SK-N-DZ (cell line): Measurements from ENCODE around the gene KLRC1.
"Not testable (repeated sequence)": the region's sequence is repeated elsewhere in the genome, so short reads cannot be mapped to it uniquely, and the experiment has no call there.

Experiments
- DNase-seq: peaks from one replicate; pipeline ENCODE4 v3.0.0-alpha.2; 2015; ENCODE audit warnings: low spot score

The KLRC1 gene

DNA sequence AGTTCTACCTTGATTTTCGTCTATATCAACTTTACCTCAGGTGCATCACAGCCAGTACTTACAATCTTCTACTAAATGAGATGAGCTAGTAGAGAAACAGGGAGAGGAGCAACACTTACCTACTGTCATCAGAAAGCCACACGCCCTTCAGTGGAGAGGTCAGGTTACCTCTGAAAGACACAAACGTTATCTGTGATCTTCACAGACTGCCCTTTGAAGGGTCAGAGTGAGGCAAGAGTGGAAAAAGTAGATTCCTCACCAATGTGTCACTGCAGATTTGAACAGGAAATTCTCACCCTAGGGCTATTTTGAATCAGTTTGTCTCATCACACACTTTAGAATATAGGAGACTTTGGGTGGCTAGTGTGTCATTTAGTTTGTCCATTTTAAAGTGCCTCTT lies 31.0 kb downstream of the KLRC1 start:
- not testable (repeated sequence) for DNase-seq

DNA sequence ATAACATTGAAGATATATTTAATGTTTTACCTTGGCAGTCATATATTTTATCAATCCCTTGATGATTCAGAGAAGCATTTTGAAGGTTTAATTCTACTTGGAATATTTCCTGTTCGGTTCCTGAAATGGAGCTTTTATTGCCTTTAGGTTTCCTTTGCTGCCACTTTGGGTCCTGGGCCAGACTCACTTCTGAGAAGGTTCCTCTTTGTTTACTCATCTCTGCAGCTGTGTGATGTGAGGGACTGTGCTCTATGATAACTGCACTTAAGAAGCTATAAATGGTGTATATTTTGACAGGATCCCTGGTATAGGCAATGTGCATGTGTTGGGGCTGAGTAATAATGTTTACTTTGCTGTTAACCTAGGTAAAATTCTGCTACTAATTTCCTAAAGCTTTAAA lies 32.8 kb downstream of the KLRC1 start, which contains the start of gene KLRC3:
Gene KLRC3, minus strand, starts transcription at position 262 of the 400 bp plus-strand sequence. Its CDS starts 45 bp downstream, at position 217.
- DNase-seq, result not testable (repeated sequence)

DNA sequence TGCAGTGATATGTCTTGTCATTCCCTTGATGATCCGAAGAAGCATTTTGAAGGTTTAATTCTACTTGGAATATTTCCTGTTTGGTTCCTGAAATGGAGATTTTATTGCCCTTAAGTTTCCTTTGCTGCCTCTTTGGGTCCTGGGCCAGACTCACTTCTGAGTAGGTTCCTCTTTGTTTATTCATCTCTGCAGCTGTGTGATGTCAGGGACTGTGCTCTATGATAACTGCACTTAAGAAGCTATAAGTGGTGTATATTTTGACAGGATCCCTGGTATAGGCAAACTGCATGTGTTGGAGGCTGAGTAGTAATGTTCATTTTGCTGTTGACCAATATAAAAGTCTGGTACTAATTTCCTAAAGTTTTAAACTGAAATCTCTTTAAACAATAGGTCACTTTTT lies 43.8 kb downstream of the KLRC1 start, which contains the start of gene KLRC4:
Gene KLRC4, minus strand, starts transcription at position 366 of the 400 bp plus-strand sequence. Its CDS starts 182 bp downstream, at position 184.
- DNase-seq, result no peak

DNA sequence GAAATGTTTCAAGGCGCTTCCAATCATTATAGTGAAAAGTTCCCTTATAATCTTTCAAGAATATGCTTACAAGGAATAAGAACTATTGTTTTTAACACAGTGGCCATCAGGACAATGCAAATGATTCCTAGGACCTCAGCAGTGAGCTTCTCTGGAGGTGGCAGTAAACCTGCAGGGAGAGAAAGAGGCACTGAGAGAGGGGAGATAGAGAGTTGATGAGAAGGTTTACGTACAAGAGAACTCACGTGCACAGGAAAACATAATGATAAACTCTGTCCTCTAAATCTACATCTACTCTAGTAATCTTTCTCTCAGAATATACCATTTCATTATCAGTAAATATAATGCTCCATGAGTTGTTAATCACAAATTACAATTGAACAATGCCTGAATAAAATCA lies 44.3 kb downstream of the KLRC1 start:
- DNase-seq, result no peak

DNA sequence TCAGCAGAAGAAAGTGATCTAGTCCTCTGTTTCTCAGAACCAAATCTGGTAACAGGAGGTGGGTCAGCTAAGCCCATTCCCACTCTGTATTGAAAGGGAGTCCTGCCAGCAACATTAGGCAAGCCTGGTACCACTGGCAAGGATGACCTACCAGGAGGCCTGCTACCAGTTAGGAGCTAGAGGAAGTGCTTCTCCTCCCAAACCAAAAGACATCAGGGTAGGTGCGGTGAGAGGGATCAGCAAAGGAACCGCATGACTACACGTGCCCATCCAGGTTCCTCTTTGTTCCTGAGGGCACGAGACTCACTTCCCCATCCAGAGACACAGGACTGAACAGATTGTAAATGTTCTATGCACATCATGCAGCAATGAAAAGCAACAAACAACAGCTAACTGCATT lies 46.5 kb downstream of the KLRC1 start:
- DNase-seq, result no peak

DNA sequence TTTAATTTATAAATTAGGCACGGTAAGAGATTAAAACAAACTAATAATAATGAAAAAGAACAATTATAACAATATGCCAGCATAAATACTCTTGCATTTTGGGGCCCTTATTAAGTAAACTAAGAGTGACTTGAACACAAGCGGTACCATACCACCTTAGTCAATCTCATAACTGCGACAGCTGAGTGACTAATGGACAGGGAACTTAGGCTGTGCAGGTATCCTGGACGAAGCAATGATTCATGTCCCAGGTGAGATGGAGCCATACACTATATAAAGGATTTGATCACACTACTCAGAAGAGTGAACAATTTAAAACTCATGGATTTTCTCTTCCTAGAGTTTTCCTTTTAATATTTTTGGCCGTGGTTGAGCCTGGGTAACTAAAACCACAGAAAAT lies 47.9 kb downstream of the KLRC1 start:
- DNase-seq, result no peak

DNA sequence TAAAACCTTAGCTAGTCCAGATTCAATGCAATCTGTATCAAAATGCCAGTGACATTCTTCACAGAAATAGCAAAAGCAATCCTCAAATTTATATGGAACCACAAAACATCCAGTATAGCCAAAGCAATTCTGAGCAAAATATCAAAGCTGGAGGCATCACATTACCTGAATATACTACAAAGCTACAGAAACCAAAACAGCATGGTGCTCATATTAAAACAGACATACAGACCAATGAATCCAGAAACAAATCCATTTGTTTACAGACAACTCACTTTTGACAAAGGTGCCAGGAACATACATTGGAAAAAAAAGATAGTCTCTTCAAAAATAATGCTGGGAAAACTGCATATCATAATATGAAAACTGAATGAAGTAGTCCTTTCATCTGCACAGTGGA lies 48.4 kb downstream of the KLRC1 start:
- no peak for DNase-seq

DNA sequence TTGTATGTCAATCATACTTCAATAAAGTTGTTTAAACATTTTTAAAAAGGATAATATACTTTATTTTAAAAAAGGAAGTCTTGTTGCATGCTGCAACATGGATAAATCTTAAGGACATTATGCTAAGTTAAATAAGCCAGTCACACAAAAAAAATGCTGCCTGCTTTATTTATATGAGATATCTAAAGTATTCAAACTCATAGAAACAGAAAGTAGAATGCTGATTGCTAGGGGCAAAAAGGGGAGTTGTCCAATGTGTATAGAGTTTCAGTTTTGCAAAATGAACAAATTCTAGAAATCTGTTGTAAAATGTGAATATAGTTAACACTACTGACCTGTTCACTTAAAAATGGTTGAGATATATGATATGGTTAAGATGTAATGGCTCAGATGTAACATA lies 52.3 kb downstream of the KLRC1 start:
- DNase-seq, result no peak

DNA sequence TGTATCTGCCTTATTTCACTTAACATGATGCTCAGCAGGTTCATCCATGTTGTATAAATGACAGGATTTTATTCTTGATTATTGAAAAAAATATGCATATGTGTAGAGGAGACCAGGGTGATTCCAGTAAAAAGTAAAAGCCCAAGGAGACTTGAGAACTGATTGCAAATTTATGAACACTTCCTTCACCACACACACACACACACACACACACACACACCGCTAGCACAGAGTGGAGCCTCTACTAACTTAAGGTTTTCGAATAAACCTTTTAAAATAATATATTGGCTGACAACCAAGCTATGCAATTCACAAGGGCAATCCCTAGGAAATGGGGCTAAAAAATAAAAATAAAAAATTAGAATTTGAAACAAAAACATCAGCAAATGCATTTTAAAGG lies 55.0 kb downstream of the KLRC1 start:
- no peak for DNase-seq

DNA sequence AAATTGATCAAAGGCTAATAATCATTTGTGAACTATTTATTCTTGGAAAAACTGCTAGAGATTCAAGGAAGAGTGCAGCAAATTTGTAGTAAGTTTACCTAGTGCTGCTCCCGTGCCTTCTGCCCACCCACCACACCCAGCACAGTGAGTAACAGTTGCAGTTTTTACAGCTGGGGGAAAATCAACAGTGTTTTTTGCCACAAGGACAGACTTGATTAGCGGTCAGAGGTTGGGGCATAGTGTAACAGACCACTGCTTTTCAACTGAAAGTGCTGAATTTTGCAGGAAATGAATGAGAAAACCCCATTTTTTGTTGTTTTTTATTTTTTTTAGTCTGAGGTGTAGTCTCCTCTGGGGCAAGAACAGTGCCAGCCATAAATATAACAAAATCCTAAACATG lies 55.9 kb downstream of the KLRC1 start:
- DNase-seq, result no peak

DNA sequence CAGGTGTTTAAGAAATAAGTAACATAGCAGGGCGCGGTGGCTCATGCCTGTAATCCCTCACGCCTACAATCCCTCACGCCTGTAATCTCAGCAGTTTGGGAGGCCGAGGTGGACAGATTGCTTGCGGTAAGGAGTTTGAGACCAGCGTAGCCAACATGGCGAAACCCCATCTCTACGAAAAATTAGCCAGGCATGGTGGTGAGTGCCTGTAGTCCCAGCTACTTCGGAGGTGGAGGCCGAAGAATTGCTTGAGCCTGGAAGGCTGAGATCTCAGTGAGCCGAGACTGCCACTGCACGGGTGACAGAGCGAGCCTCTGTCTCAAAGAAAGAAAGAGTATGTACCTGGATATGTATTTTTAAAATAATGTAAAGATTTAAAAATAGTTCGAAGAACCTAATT lies 57.0 kb downstream of the KLRC1 start:
- not testable (repeated sequence) for DNase-seq
